MM.1S (cell line): Measurements from ENCODE around the gene SNX8.

ENCODE experiments used
- DNase-seq: peaks from one replicate; pipeline ENCODE4 v3.0.0-alpha.2; 2015
- H2AFZ ChIP-seq: fragments of 300-600 bp; sonication (generic); 2 replicates; pipeline ENCODE4 v1.6.0; 2016; ENCODE audit warnings: antibody characterized with exemption, low read length
- H3F3A ChIP-seq: fragments of 300-600 bp; sonication (generic); 2 replicates; pipeline ENCODE4 v1.6.1; 2016; ENCODE audit warnings: mild to moderate bottlenecking, antibody characterized with exemption, low read length, moderate library complexity, mixed read lengths; ENCODE audit not compliant: insufficient read depth
- H3K27ac ChIP-seq: fragments of 300-600 bp; sonication (generic); 2 replicates; pipeline ENCODE4 v1.5.1; 2016; ENCODE audit warnings: mild to moderate bottlenecking, low read length
- H3K27me3 ChIP-seq: fragments of 300-600 bp; sonication (generic); replicated peaks from 2 replicates; pipeline ENCODE4 v1.6.0; 2016; ENCODE audit warnings: low read length; ENCODE audit not compliant: insufficient read depth
- H3K36me3 ChIP-seq: fragments of 300-600 bp; sonication (generic); replicated peaks from 2 replicates; pipeline ENCODE4 v1.6.1; 2016; ENCODE audit warnings: mild to moderate bottlenecking, low read length, mixed read lengths; ENCODE audit not compliant: insufficient read depth
- H3K4me1 ChIP-seq: fragments of 300-600 bp; sonication (generic); 2 replicates; pipeline ENCODE4 v1.6.1; 2016; ENCODE audit warnings: low read length, mixed read lengths
- H3K4me2 ChIP-seq: fragments of 300-600 bp; sonication (generic); 2 replicates; pipeline ENCODE4 v1.6.0; 2016; ENCODE audit warnings: low read depth, low read length
- H3K4me3 ChIP-seq: fragments of 300-600 bp; sonication (generic); 2 replicates; pipeline ENCODE4 v1.5.1; 2016; ENCODE audit warnings: low read length, mixed read lengths
- H3K79me2 ChIP-seq: fragments of 300-600 bp; sonication (generic); 2 replicates; pipeline ENCODE4 v1.6.1; 2016; ENCODE audit warnings: mixed run types, low read length, mixed read lengths
- H3K9ac ChIP-seq: fragments of 300-600 bp; sonication (generic); 2 replicates; pipeline ENCODE4 v1.6.1; 2016; ENCODE audit warnings: low read length, mixed read lengths
- H3K9me2 ChIP-seq: fragments of 300-600 bp; sonication (generic); replicated peaks from 2 replicates; pipeline ENCODE4 v1.6.1; 2016; ENCODE audit warnings: mild to moderate bottlenecking, low read length, mixed read lengths; ENCODE audit not compliant: insufficient read depth
- H3K9me3 ChIP-seq: fragments of 300-600 bp; sonication (generic); replicated peaks from 2 replicates; pipeline ENCODE4 v1.6.1; 2016; ENCODE audit warnings: mild to moderate bottlenecking, low read length, mixed read lengths; ENCODE audit not compliant: insufficient read depth
- H4K20me1 ChIP-seq: fragments of 300-600 bp; sonication (generic); 2 replicates; pipeline ENCODE4 v1.6.1; 2016; ENCODE audit warnings: mild to moderate bottlenecking, low read length, moderate library complexity, mixed read lengths; ENCODE audit not compliant: insufficient read depth
- CTCF ChIP-seq: fragments of 300-600 bp; sonication (generic); IDR thresholded peaks from 2 replicates; pipeline ENCODE4 v1.5.1; 2016; ENCODE audit warnings: antibody characterized with exemption, low read length, mixed read lengths
- EZH2 ChIP-seq: fragments of 300-600 bp; sonication (generic); optimal IDR thresholded peaks from 2 replicates; pipeline ENCODE3; 2017; ENCODE audit warnings: low read depth, mild to moderate bottlenecking, antibody characterized with exemption, low read length, mixed read lengths
- EZH2phosphoT487 ChIP-seq: fragments of 300-600 bp; sonication (generic); IDR thresholded peaks from 2 replicates; pipeline ENCODE4 v1.6.1; 2018; ENCODE audit warnings: antibody characterized with exemption, low read length

The SNX8 gene

GRCh38 chr7:2313450-2314208, 612 bp downstream of the SNX8 start:
- Histone ChIP-seq H3K4me1 (no peaks in the 10 kb centered on the region), H3K79me2 (peaks cover 28% of the 10 kb centered on the region), H3K9ac (peak overlapping the region; percentile 81), H2AFZ (peak overlapping the region; percentile 92), H3K36me3 (no peaks in the 10 kb centered on the region), H3K9me3 (no peaks in the 10 kb centered on the region), H3K27ac (no peak overlapping the region), H3K9me2 (no peaks in the 10 kb centered on the region), H3K27me3 (no peaks in the 10 kb centered on the region), H4K20me1 (no peaks in the 10 kb centered on the region), H3K4me2 (peak overlapping the region; percentile 98), H3F3A (no peaks in the 10 kb centered on the region), H3K4me3 (peak overlapping the region; percentile 97)
- DNase-seq = no peak
- no peak for TF ChIP-seq EZH2

GRCh38 chr7:2312267-2312929, 1.8 kb downstream of the SNX8 start:
- H3K4me1 ChIP-seq = no peaks in the 10 kb centered on the region
- no peak overlapping the region for H3K4me3 ChIP-seq
- H2AFZ ChIP-seq = no peak overlapping the region
- DNase-seq = no peak
- peaks cover 28% of the 10 kb centered on the region for H3K79me2 ChIP-seq
- H3K9ac ChIP-seq = no peak overlapping the region
- no peaks in the 10 kb centered on the region for H3K9me2 ChIP-seq
- H4K20me1 ChIP-seq = no peaks in the 10 kb centered on the region
- no peak overlapping the region for H3K4me2 ChIP-seq
- no peaks in the 10 kb centered on the region for H3K27me3 ChIP-seq
- TF ChIP-seq EZH2 = no peak
- no peak for TF ChIP-seq CTCF
- H3K36me3 ChIP-seq = no peaks in the 10 kb centered on the region
- H3F3A ChIP-seq = no peaks in the 10 kb centered on the region
- H3K27ac ChIP-seq = no peak overlapping the region
- no peaks in the 10 kb centered on the region for H3K9me3 ChIP-seq

GRCh38 chr7:2309889-2310331, 4.3 kb downstream of the SNX8 start:
- Histone ChIP-seq H3F3A (no peaks in the 10 kb centered on the region), H4K20me1 (no peaks in the 10 kb centered on the region), H3K9me2 (no peaks in the 10 kb centered on the region), H3K9ac (no peak overlapping the region), H3K27me3 (no peaks in the 10 kb centered on the region), H3K4me1 (no peaks in the 10 kb centered on the region), H2AFZ (no peak overlapping the region), H3K79me2 (peaks cover 28% of the 10 kb centered on the region), H3K4me3 (no peak overlapping the region), H3K36me3 (no peaks in the 10 kb centered on the region), H3K9me3 (no peaks in the 10 kb centered on the region), H3K4me2 (no peak overlapping the region), H3K27ac (no peak overlapping the region)
- no peak for DNase-seq
- no peak for TF ChIP-seq CTCF
- TF ChIP-seq EZH2 = no peak
- TF ChIP-seq EZH2phosphoT487 = no peak

- Histone ChIP-seq H4K20me1 (no peaks in the 10 kb centered on the region), H3K27ac (no peak overlapping the region), H3K9me2 (no peaks in the 10 kb centered on the region), H3K27me3 (no peaks in the 10 kb centered on the region), H2AFZ (no peak overlapping the region), H3F3A (no peaks in the 10 kb centered on the region), H3K9ac (no peak overlapping the region), H3K4me1 (no peaks in the 10 kb centered on the region), H3K9me3 (no peaks in the 10 kb centered on the region), H3K79me2 (peaks cover 21% of the 10 kb centered on the region), H3K4me3 (no peak overlapping the region), H3K36me3 (no peaks in the 10 kb centered on the region), H3K4me2 (no peak overlapping the region)
- DNase-seq = no peak
- no peak for TF ChIP-seq EZH2phosphoT487
- TF ChIP-seq CTCF = no peak
- no peak for TF ChIP-seq EZH2
These were observed 6.5 kb downstream of the SNX8 start for GRCh38 chr7:2307690-2308107.
